Naive B cell (primary cell): ENCODE measurements around the gene CDCP2. TPM values are rescaled to one million over a fixed set of nuclear protein-coding genes. Genes with fewer than 3 reads are reported as not detected.
"Not testable (repeated sequence)": the region's sequence is repeated elsewhere in the genome, so short reads cannot be mapped to it uniquely, and the experiment has no call there.

ENCODE experiments used
- ATAC-seq, 2 donors: fragments of 150-1000 bp; cut with Tn5 transposase; 2 replicates each; pipeline ENCODE4 v1.10.0; 2021; ENCODE audit warnings: low read depth in 2 of 2, mild to moderate bottlenecking in 2 of 2, moderate library complexity in 2 of 2
- DNase-seq: peaks from one replicate; pipeline ENCODE4 v3.0.0; 2022
- H3K27ac Mint-ChIP-seq, 6 donors: one replicate each; pipeline ENCODE4 v1.8.0; 2020 to 2022; ENCODE audit warnings: mild to moderate bottlenecking in 6 of 6, mixed read lengths in 6 of 6, moderate library complexity in 5 of 6, inconsistent platforms in 2 of 6
- H3K27me3 Mint-ChIP-seq, 3 donors: one replicate each; pipeline ENCODE4 v1.8.0; 2021 to 2022; ENCODE audit warnings: mixed read lengths in 3 of 3, mild to moderate bottlenecking in 1 of 3
- H3K36me3 Mint-ChIP-seq, 2 donors: one replicate each; pipeline ENCODE4 v1.8.0; 2020 to 2022; ENCODE audit warnings: mixed read lengths in 2 of 2, inconsistent platforms in 1 of 2, mild to moderate bottlenecking in 1 of 2
- H3K4me1 Mint-ChIP-seq, 3 donors: one replicate each; pipeline ENCODE4 v1.8.0; 2020 to 2022; ENCODE audit warnings: mixed read lengths in 3 of 3, inconsistent platforms in 1 of 3, mild to moderate bottlenecking in 1 of 3, moderate library complexity in 1 of 3
- H3K4me3 Mint-ChIP-seq, 8 donors: one replicate each; pipeline ENCODE4 v1.8.0; 2020 to 2022; ENCODE audit warnings: mild to moderate bottlenecking in 8 of 8, mixed read lengths in 8 of 8, moderate library complexity in 8 of 8, inconsistent platforms in 2 of 8
- H3K9me3 Mint-ChIP-seq, 7 donors: one replicate each; pipeline ENCODE4 v1.8.0; 2020 to 2022; ENCODE audit warnings: mixed read lengths in 7 of 7, mild to moderate bottlenecking in 5 of 7, inconsistent platforms in 2 of 7, moderate library complexity in 1 of 7
- polyA plus RNA-seq, 6 donors: library from polyadenylated mRNA; unstranded; fragments of 300-500 nt; fragmentation: Illumina TruSeq; gene quantifications; one replicate each; pipeline ENCODE4 v1.2.3, GENCODE V29; 2021; ENCODE audit warnings: low read depth in 6 of 6

The CDCP2 gene
- polyA plus RNA-seq, 6 donors from 2014 or later = not detected

- no peaks in the 10 kb centered on the region for H3K9me3 Mint-ChIP-seq
- H3K4me1 Mint-ChIP-seq = peaks cover 4 to 21% (median 10%) of the 10 kb centered on the region in 3 donors
- no peak for ATAC-seq
- peak overlapping the region in 2 of 8 donors; percentile 39 to 71 for H3K4me3 Mint-ChIP-seq
- H3K27ac Mint-ChIP-seq = peak overlapping the region in 5 of 6 donors; percentile 22 to 82 (median 39)
- H3K27me3 Mint-ChIP-seq = no peaks in the 10 kb centered on the region
- peaks cover 31 to 42% of the 10 kb centered on the region in 2 donors for H3K36me3 Mint-ChIP-seq
- no peak for DNase-seq
These were observed 56.4 kb downstream of the CDCP2 start for GRCh38 chr1:54096227-54096876.

GRCh38 chr1:54095546-54096226 is 57.1 kb downstream of the CDCP2 start:
- Mint-ChIP-seq H3K4me3 (no peak overlapping the region), H3K27me3 (no peaks in the 10 kb centered on the region), H3K4me1 (peaks cover 4 to 21% (median 10%) of the 10 kb centered on the region in 3 donors), H3K9me3 (no peaks in the 10 kb centered on the region), H3K36me3 (peaks cover 31 to 42% of the 10 kb centered on the region in 2 donors), H3K27ac (peak overlapping the region in 4 of 6 donors; percentile 31 to 82 (median 61))
- peak in 1 of 2 donors; percentile 35 for ATAC-seq
- no peak for DNase-seq

- DNase-seq, H3K27me3 Mint-ChIP-seq, H3K4me3 Mint-ChIP-seq, H3K9me3 Mint-ChIP-seq, ATAC-seq: not testable (repeated sequence)
- Mint-ChIP-seq H3K36me3 (peaks cover 26 to 36% of the 10 kb centered on the region in 2 donors), H3K27ac (peak overlapping the region in 1 of 6 donors; percentile 64), H3K4me1 (peaks cover 4 to 21% (median 10%) of the 10 kb centered on the region in 3 donors)
These were observed 58.1 kb downstream of the CDCP2 start for GRCh38 chr1:54094730-54095105.

GRCh38 chr1:54094001-54094729 is 58.6 kb downstream of the CDCP2 start:
- Mint-ChIP-seq H3K27me3 (no peaks in the 10 kb centered on the region), H3K4me1 (peaks cover 4 to 21% (median 10%) of the 10 kb centered on the region in 3 donors), H3K27ac (peak overlapping the region in 1 of 6 donors; percentile 51), H3K9me3 (no peaks in the 10 kb centered on the region), H3K4me3 (no peak overlapping the region), H3K36me3 (peaks cover 26 to 36% of the 10 kb centered on the region in 2 donors)
- DNase-seq (no peak), ATAC-seq (no peak)

- Mint-ChIP-seq H3K9me3 (no peaks in the 10 kb centered on the region), H3K27me3 (no peaks in the 10 kb centered on the region), H3K4me3 (no peak overlapping the region), H3K4me1 (peaks cover 4 to 10% (median 9%) of the 10 kb centered on the region in 3 donors), H3K27ac (no peak overlapping the region), H3K36me3 (peaks cover 12 to 20% of the 10 kb centered on the region in 2 donors)
- ATAC-seq = no peak
- DNase-seq = no peak
These were observed 61.1 kb downstream of the CDCP2 start for GRCh38 chr1:54091666-54092065.

GRCh38 chr1:54088385-54088784 is 64.4 kb downstream of the CDCP2 start:
- Mint-ChIP-seq H3K27me3 (no peaks in the 10 kb centered on the region), H3K4me3 (no peak overlapping the region), H3K27ac (no peak overlapping the region), H3K9me3 (no peaks in the 10 kb centered on the region), H3K4me1 (peaks cover 0 to 6% (median 0%) of the 10 kb centered on the region in 3 donors), H3K36me3 (peaks cover 8 to 17% of the 10 kb centered on the region in 2 donors)
- DNase-seq = no peak
- no peak for ATAC-seq

GRCh38 chr1:54086754-54087153 is 66.0 kb downstream of the CDCP2 start:
- peaks cover under 1 to 13% (median 10%) of the 10 kb centered on the region in 3 donors for H3K4me1 Mint-ChIP-seq
- DNase-seq = no peak
- H3K9me3 Mint-ChIP-seq = no peaks in the 10 kb centered on the region
- no peak overlapping the region for H3K4me3 Mint-ChIP-seq
- H3K27me3 Mint-ChIP-seq = no peaks in the 10 kb centered on the region
- no peak for ATAC-seq
- peak overlapping the region in 1 of 6 donors; percentile 2 for H3K27ac Mint-ChIP-seq
- H3K36me3 Mint-ChIP-seq = peaks cover 5 to 13% of the 10 kb centered on the region in 2 donors

GRCh38 chr1:54084794-54085193 is 68.0 kb downstream of the CDCP2 start:
- no peak overlapping the region for H3K4me3 Mint-ChIP-seq
- H3K27me3 Mint-ChIP-seq = no peaks in the 10 kb centered on the region
- H3K4me1 Mint-ChIP-seq = peaks cover 5 to 17% (median 10%) of the 10 kb centered on the region in 3 donors
- ATAC-seq = no peak
- H3K9me3 Mint-ChIP-seq = no peaks in the 10 kb centered on the region
- peaks cover 0 to 13% of the 10 kb centered on the region in 2 donors for H3K36me3 Mint-ChIP-seq
- no peak for DNase-seq
- H3K27ac Mint-ChIP-seq = peak overlapping the region in 2 of 6 donors; percentile 10 to 16

Other genes with a start within 250 kb of the CDCP2 start
- 10 to 100 TPM; 41.5 to 66.8 (median 51.5) TPM for gene IFT25, start 207.3 kb downstream of the CDCP2 start, polyA plus RNA-seq
- 10 to 100 TPM in 1 of 6 donors, 1 to 10 TPM in 5; 5.4 to 11.1 (median 7.8) TPM for gene LRRC42, start 206.7 kb downstream of the CDCP2 start, polyA plus RNA-seq
- gene LDLRAD1, start 134.8 kb downstream of the CDCP2 start, polyA plus RNA-seq = not detected
- gene TMEM59, start 99.8 kb downstream of the CDCP2 start, polyA plus RNA-seq = 100 to 1,000 TPM; 394 to 861 (median 528) TPM
- gene TCEANC2, start 99.4 kb downstream of the CDCP2 start, polyA plus RNA-seq = 1 to 10 TPM; 5.4 to 9.7 (median 6.7) TPM
- 1 to 10 TPM; 1.6 to 6.9 (median 3.6) TPM for gene CYB5RL, start 47.0 kb upstream of the CDCP2 start, polyA plus RNA-seq
- 100 to 1,000 TPM in 1 of 6 donors, 10 to 100 TPM in 5; 49.1 to 102 (median 58.8) TPM for gene MRPL37, start 47.2 kb upstream of the CDCP2 start, polyA plus RNA-seq